ENCODE measurements around the gene RBM24. TPM values are rescaled to one million over a fixed set of nuclear protein-coding genes. Genes with fewer than 3 reads are reported as not detected.
"Not testable (repeated sequence)": the region's sequence is repeated elsewhere in the genome, so short reads cannot be mapped to it uniquely, and the experiment has no call there.

Gene RBM24
- total RNA-seq, 1 donor from 2014 or later, result 13.2 TPM

- H3K27ac Mint-ChIP-seq (ENCODE audit: unreplicated experiment), result no peak overlapping the region
- no peak overlapping the region for H3K4me3 Mint-ChIP-seq (ENCODE audit: unreplicated experiment)
- H3K36me3 Mint-ChIP-seq (ENCODE audit: unreplicated experiment), result no peaks in the 10 kb centered on the region
- no peak for TF ChIP-seq CTCF (IDR thresholded peaks at IDR 0.05)
- H3K27me3 Mint-ChIP-seq (ENCODE audit: unreplicated experiment), result no peaks in the 10 kb centered on the region
- no peaks in the 10 kb centered on the region for H3K9me3 Mint-ChIP-seq (ENCODE audit: unreplicated experiment)
- H3K4me1 Mint-ChIP-seq (ENCODE audit: unreplicated experiment), result no peaks in the 10 kb centered on the region
- DNase-seq (ENCODE audit: extremely low spot score, unreplicated experiment), result no peak
Observed at GRCh38 chr6:17313971-17314370, 32.8 kb downstream of the RBM24 start.

- Mint-ChIP-seq H3K27ac (ENCODE audit: unreplicated experiment) (no peak overlapping the region), H3K4me3 (ENCODE audit: unreplicated experiment) (no peak overlapping the region), H3K36me3 (ENCODE audit: unreplicated experiment) (no peaks in the 10 kb centered on the region), H3K9me3 (ENCODE audit: unreplicated experiment) (no peaks in the 10 kb centered on the region), H3K27me3 (ENCODE audit: unreplicated experiment) (no peaks in the 10 kb centered on the region), H3K4me1 (ENCODE audit: unreplicated experiment) (no peaks in the 10 kb centered on the region)
- no peak for DNase-seq (ENCODE audit: extremely low spot score, unreplicated experiment)
- no peak for TF ChIP-seq CTCF (IDR thresholded peaks at IDR 0.05)
Observed at GRCh38 chr6:17315262-17315661, 34.1 kb downstream of the RBM24 start.

GRCh38 chr6:17318435-17319165 lies 37.4 kb downstream of the RBM24 start:
- no peaks in the 10 kb centered on the region for H3K36me3 Mint-ChIP-seq (ENCODE audit: unreplicated experiment)
- DNase-seq (ENCODE audit: extremely low spot score, unreplicated experiment), result no peak
- no peak for TF ChIP-seq CTCF (IDR thresholded peaks at IDR 0.05)
- H3K27me3 Mint-ChIP-seq (ENCODE audit: unreplicated experiment), result no peaks in the 10 kb centered on the region
- H3K9me3 Mint-ChIP-seq (ENCODE audit: unreplicated experiment), result no peaks in the 10 kb centered on the region
- no peaks in the 10 kb centered on the region for H3K4me1 Mint-ChIP-seq (ENCODE audit: unreplicated experiment)
- no peak overlapping the region for H3K4me3 Mint-ChIP-seq (ENCODE audit: unreplicated experiment)
- H3K27ac Mint-ChIP-seq (ENCODE audit: unreplicated experiment), result no peak overlapping the region

- not testable (repeated sequence) for H3K9me3 Mint-ChIP-seq (ENCODE audit: unreplicated experiment); H3K4me3 Mint-ChIP-seq (ENCODE audit: unreplicated experiment); H3K27ac Mint-ChIP-seq (ENCODE audit: unreplicated experiment); H3K4me1 Mint-ChIP-seq (ENCODE audit: unreplicated experiment); DNase-seq (ENCODE audit: extremely low spot score, unreplicated experiment); H3K36me3 Mint-ChIP-seq (ENCODE audit: unreplicated experiment); H3K27me3 Mint-ChIP-seq (ENCODE audit: unreplicated experiment)
Observed at GRCh38 chr6:17320266-17320665, 39.1 kb downstream of the RBM24 start.

- Mint-ChIP-seq H3K27ac (ENCODE audit: unreplicated experiment) (no peak overlapping the region), H3K9me3 (ENCODE audit: unreplicated experiment) (peaks cover 7% of the 10 kb centered on the region), H3K4me1 (ENCODE audit: unreplicated experiment) (peaks cover 8% of the 10 kb centered on the region), H3K4me3 (ENCODE audit: unreplicated experiment) (no peak overlapping the region), H3K27me3 (ENCODE audit: unreplicated experiment) (no peaks in the 10 kb centered on the region), H3K36me3 (ENCODE audit: unreplicated experiment) (peaks cover under 1% of the 10 kb centered on the region)
- TF ChIP-seq CTCF (IDR thresholded peaks at IDR 0.05), result no peak
- no peak for DNase-seq (ENCODE audit: extremely low spot score, unreplicated experiment)
Observed at GRCh38 chr6:17331238-17331637, 50.1 kb downstream of the RBM24 start.

Data from osteocyte (in vitro differentiated cells).